ENCODE measurements around the gene ASCC3. TPM values are rescaled to one million over a fixed set of nuclear protein-coding genes. Genes with fewer than 3 reads are reported as not detected.
A peak's percentile ranks its signal among the peaks of the same experiment; 100 is the strongest.

The ASCC3 gene
- polyA plus RNA-seq, 1 donor from 2014 or later = 30.3 TPM

DNA sequence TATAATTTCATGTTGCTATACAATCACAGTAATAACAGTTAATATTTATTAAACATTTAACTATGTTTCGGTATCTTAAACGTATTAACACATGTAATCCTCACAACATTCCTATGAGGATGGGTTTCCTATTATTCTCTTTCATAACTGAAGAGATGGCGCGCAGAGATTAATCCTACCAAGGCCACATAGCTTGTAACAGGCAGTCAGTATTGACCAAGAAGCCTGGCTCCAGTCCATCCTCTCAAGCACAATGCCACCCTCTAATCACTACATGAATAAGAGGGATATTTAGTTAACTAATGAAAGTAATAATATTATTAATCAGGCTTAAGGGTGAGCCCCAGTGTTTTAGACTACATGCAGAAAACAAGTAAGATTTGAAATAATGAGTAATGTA lies 266.7 kb downstream of the ASCC3 start:
- Mint-ChIP-seq H3K27ac (no peak overlapping the region), H3K9me3 (peaks cover 0 to 1% (median 0%) of the 10 kb centered on the region in 3 donors), H3K4me1 (no peaks in the 10 kb centered on the region), H3K27me3 (no peaks in the 10 kb centered on the region), H3K36me3 (peaks cover 14% of the 10 kb centered on the region), H3K4me3 (no peak overlapping the region)

DNA sequence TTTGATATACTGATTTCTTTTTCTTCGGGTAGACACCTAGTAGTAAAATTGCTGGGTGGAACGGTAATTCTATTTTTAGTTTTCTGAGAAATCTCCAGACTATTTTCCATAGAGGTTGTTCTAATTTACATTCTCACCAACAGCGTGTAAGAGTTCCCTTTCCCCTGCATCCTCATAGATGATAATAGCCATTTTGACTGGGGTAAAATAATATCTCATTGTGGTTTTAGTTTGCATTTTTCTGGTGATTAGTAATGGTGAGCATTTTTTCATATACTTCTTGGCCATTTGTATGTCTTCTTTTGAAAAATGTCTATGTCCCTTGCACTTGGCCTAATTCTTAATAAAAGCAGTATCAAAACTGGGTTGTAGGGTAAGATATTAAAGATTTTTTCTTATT lies 267.5 kb downstream of the ASCC3 start:
- Mint-ChIP-seq H3K4me3 (no peak overlapping the region), H3K4me1 (no peaks in the 10 kb centered on the region), H3K27me3 (no peaks in the 10 kb centered on the region), H3K9me3 (peaks cover 0 to 1% (median 0%) of the 10 kb centered on the region in 3 donors), H3K27ac (no peak overlapping the region), H3K36me3 (peaks cover 14% of the 10 kb centered on the region)

DNA sequence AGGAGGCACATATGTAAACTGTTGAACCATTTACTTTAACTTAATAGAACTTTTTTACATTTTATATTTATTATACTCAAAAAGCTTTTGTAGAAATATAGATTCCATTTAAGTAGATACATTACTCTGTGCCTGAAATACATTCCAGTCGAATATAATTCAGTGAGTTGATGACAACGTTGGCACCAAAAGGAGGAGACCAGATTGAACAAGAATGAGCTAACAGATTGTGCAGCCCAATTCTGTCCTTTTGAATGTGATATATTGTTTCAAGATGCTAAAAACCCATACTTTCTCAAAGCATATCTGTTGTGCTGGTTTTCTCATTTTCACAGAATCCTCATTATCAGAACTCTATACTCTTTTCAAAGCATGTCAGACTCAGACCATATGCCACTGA lies 269.0 kb downstream of the ASCC3 start:
- no peaks in the 10 kb centered on the region for H3K27me3 Mint-ChIP-seq
- H3K36me3 Mint-ChIP-seq = peaks cover 11% of the 10 kb centered on the region
- no peaks in the 10 kb centered on the region for H3K4me1 Mint-ChIP-seq

GRCh38 chr6:100599088-100599770 lies 281.9 kb downstream of the ASCC3 start:
- Mint-ChIP-seq H3K4me3 (no peak overlapping the region), H3K4me1 (no peaks in the 10 kb centered on the region), H3K9me3 (no peaks in the 10 kb centered on the region), H3K27ac (no peak overlapping the region), H3K36me3 (peaks cover 12% of the 10 kb centered on the region), H3K27me3 (no peaks in the 10 kb centered on the region)

More for the DNA sequence above, 269.0 kb downstream of the ASCC3 start:
- Mint-ChIP-seq H3K27ac (no peak overlapping the region), H3K9me3 (peaks cover 0 to 1% (median 0%) of the 10 kb centered on the region in 3 donors), H3K4me3 (no peak overlapping the region)

DNA sequence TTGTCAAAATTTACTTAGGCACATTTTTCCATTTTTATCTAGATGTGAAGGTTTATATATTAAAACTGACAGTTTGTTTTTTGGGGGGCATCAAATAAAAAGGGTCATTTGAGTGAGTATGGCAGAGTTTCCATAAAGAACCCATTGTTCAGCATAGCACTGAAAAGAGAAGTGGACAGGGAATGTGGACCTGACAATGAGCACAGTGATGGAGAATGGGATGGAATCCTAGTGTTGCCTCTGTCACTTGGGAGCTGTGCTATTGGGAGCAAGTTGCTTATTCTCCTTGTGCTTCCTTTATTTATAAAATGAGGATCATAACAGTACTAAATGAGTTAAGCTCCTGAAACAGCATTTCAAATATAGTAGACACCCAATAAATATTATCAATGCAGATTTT lies 285.7 kb downstream of the ASCC3 start:
- no peaks in the 10 kb centered on the region for H3K4me1 Mint-ChIP-seq
- H3K27ac Mint-ChIP-seq = no peak overlapping the region
- H3K9me3 Mint-ChIP-seq = no peaks in the 10 kb centered on the region
- H3K36me3 Mint-ChIP-seq = peaks cover 5% of the 10 kb centered on the region
- no peak overlapping the region for H3K4me3 Mint-ChIP-seq
- H3K27me3 Mint-ChIP-seq = no peaks in the 10 kb centered on the region

DNA sequence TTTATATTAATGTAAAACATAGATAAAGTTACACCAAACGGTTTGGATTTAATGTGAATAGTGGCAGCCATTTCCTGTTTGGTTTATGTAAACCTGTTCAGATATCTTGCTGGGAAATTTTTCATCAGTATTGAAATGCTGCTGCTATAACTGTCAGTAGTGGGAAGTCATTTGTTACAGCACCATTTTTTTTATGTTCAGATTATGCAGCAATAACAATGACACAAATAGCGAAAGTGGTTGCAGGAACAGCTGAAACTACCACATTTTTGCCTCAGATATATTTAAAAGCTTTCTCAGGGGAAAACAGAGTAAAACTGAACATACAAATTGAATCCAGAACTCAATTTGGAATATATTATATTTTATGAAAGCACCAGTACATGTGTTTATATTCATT lies 287.6 kb downstream of the ASCC3 start:
- Mint-ChIP-seq H3K27ac (no peak overlapping the region), H3K4me1 (no peaks in the 10 kb centered on the region), H3K36me3 (peaks cover 11% of the 10 kb centered on the region), H3K4me3 (no peak overlapping the region), H3K9me3 (no peaks in the 10 kb centered on the region), H3K27me3 (no peaks in the 10 kb centered on the region)

GRCh38 chr6:100592929-100593328 lies 288.2 kb downstream of the ASCC3 start:
- no peak overlapping the region for H3K27ac Mint-ChIP-seq
- no peaks in the 10 kb centered on the region for H3K9me3 Mint-ChIP-seq
- no peaks in the 10 kb centered on the region for H3K27me3 Mint-ChIP-seq
- no peak overlapping the region for H3K4me3 Mint-ChIP-seq
- H3K36me3 Mint-ChIP-seq = peaks cover 12% of the 10 kb centered on the region
- H3K4me1 Mint-ChIP-seq = no peaks in the 10 kb centered on the region

DNA sequence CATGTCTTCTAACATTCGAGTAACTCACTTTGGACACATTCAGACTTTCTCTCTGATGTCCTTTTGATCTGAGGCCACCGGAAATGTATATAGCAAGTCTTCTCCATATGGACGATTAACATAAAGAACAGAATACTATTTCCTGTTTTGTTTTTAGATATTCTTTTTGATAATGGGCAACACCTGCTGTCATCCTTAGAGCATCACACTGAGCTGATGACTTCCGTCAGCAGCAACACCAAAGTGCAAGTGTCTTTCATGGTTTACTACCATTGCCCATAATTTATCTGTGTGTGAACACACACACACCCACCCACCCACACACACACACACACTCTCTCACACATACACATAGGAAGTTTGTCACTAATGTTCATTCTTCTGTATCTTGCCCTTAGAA lies 303.7 kb downstream of the ASCC3 start:
- Mint-ChIP-seq H3K4me1 (peaks cover 0 to 3% (median 0%) of the 10 kb centered on the region in 3 donors), H3K36me3 (peaks cover 10% of the 10 kb centered on the region), H3K4me3 (no peak overlapping the region), H3K9me3 (peaks cover 0 to 2% (median 0%) of the 10 kb centered on the region in 3 donors), H3K27me3 (no peaks in the 10 kb centered on the region), H3K27ac (no peak overlapping the region)

DNA sequence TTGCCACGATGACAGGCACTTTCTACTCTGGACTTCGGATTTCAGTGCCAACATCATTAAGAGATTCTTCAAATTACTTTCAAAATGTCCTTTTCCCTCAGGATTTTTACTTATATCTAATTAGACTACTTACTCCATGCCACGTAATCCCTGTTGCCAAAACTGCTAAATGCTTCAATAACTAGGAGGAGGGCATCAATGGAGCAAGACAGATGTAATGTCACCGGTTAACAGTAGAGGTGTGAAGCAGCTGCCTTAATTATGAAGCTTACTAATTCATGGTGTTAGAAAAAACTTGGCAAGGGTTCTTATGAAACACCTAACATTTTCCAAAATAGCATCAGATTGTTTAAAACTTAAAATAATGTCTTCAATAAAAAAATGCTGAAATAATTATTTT lies 305.2 kb downstream of the ASCC3 start:
- H3K36me3 Mint-ChIP-seq = peaks cover 13% of the 10 kb centered on the region
- H3K4me1 Mint-ChIP-seq = peaks cover 0 to 3% (median 0%) of the 10 kb centered on the region in 3 donors
- no peak overlapping the region for H3K27ac Mint-ChIP-seq
- H3K4me3 Mint-ChIP-seq = no peak overlapping the region
- peaks cover 0 to 2% (median 0%) of the 10 kb centered on the region in 3 donors for H3K9me3 Mint-ChIP-seq
- no peaks in the 10 kb centered on the region for H3K27me3 Mint-ChIP-seq

DNA sequence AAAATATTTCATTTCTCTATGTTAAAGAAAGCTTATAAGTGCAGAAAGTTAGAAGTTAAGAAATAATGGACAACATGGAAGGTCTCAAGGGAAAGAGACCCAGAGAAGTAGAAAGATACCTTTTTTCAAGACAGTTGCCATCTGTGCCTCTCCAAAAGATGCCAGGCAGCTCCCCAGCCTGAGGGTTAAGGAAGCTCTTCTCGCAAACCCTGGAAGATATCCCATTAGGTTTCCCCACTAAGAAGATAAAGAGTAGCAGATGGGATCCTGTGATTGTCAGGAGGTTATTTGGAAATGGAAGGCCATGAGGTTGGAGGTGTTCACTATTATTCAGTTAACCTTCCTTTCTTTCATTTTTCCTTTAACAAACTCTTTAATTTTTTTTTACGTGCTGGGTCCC lies 306.3 kb downstream of the ASCC3 start:
- peaks cover 0 to 2% (median 2%) of the 10 kb centered on the region in 3 donors for H3K9me3 Mint-ChIP-seq
- H3K27ac Mint-ChIP-seq = no peak overlapping the region
- no peaks in the 10 kb centered on the region for H3K27me3 Mint-ChIP-seq
- peaks cover 0 to 3% (median 0%) of the 10 kb centered on the region in 3 donors for H3K4me1 Mint-ChIP-seq
- no peak overlapping the region for H3K4me3 Mint-ChIP-seq
- peaks cover 21% of the 10 kb centered on the region for H3K36me3 Mint-ChIP-seq

GRCh38 chr6:100573166-100573565 lies 308.0 kb downstream of the ASCC3 start:
- Mint-ChIP-seq H3K27ac (no peak overlapping the region), H3K4me3 (no peak overlapping the region), H3K36me3 (peaks cover 19% of the 10 kb centered on the region), H3K4me1 (peaks cover 0 to 3% (median 0%) of the 10 kb centered on the region in 3 donors), H3K27me3 (no peaks in the 10 kb centered on the region), H3K9me3 (peaks cover 0 to 2% (median 0%) of the 10 kb centered on the region in 3 donors)

DNA sequence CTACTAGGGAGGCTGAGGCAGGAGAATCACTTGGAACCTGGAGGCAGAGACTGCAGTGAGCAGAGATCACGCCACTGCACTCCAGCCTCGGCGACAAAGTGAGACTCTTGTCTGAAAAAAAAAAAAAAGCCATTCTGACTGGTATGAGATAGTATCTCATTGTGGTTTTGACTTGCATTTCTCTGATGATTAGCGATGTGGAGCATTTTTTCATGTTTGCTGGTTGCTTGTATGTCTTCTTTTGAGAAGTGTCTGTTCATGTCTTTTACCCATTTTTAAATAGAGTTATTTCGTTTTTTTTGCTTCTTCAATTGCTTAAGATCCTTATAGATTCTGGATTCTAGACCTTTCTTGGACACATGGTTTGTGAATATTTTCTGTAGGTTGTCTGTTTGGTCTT lies 312.9 kb downstream of the ASCC3 start:
- Mint-ChIP-seq H3K27me3 (no peaks in the 10 kb centered on the region), H3K4me3 (peak overlapping the region in 1 of 4 donors; percentile 33), H3K27ac (no peak overlapping the region), H3K9me3 (peaks cover 0 to 2% (median 0%) of the 10 kb centered on the region in 3 donors), H3K4me1 (peaks cover 0 to 3% (median 0%) of the 10 kb centered on the region in 3 donors), H3K36me3 (peaks cover 21% of the 10 kb centered on the region)

DNA sequence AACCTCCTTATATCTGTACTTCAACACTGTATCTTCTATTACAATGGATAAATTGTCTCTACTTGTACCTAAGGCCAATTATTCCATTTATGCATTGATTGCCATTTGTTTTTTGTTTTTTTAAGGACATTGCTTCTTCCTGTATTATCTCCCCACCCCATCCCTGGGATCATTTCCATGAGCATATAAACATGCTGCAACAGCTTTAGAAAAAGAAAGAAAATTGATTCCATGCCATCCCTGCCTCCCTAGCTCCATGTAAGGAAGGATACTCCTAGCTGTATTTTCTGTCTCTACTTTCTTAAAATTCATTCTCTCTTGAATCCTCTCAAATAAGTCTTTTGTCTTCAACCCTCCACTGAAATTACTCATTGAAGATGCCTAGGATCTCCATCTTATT lies 314.6 kb downstream of the ASCC3 start:
- peaks cover 18% of the 10 kb centered on the region for H3K36me3 Mint-ChIP-seq
- no peak overlapping the region for H3K27ac Mint-ChIP-seq

GRCh38 chr6:100565439-100566104 lies 315.6 kb downstream of the ASCC3 start:
- Mint-ChIP-seq H3K4me3 (no peak overlapping the region), H3K4me1 (no peaks in the 10 kb centered on the region), H3K36me3 (peaks cover 11% of the 10 kb centered on the region), H3K9me3 (peaks cover 0 to 2% (median 0%) of the 10 kb centered on the region in 3 donors), H3K27ac (no peak overlapping the region), H3K27me3 (no peaks in the 10 kb centered on the region)

More for the DNA sequence above, 314.6 kb downstream of the ASCC3 start:
- no peak overlapping the region for H3K4me3 Mint-ChIP-seq
- no peaks in the 10 kb centered on the region for H3K4me1 Mint-ChIP-seq
- peaks cover 0 to 2% (median 0%) of the 10 kb centered on the region in 3 donors for H3K9me3 Mint-ChIP-seq
- no peaks in the 10 kb centered on the region for H3K27me3 Mint-ChIP-seq

DNA sequence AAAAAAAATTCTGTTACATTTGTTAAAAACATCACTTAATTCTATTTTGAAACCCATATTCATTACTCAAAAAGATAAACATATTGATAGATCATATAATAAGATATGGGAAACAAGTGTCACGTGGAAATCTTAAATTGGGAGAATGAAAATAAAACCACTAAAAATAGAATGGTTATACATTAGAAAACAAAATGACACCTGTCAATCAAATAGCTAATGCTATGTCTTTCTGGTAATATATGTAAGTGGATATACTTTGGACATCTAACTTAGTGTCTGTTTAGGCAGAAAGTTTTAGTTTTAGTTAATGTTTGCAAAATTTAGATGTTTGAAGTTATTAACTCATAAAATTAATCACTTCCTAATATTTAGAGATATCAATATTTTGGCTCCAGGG lies 321.3 kb downstream of the ASCC3 start:
- Mint-ChIP-seq H3K9me3 (no peaks in the 10 kb centered on the region), H3K4me3 (no peak overlapping the region), H3K4me1 (no peaks in the 10 kb centered on the region), H3K27me3 (no peaks in the 10 kb centered on the region), H3K27ac (no peak overlapping the region), H3K36me3 (peaks cover 5% of the 10 kb centered on the region)

GRCh38 chr6:100554228-100554627 lies 326.9 kb downstream of the ASCC3 start:
- no peaks in the 10 kb centered on the region for H3K9me3 Mint-ChIP-seq
- H3K4me1 Mint-ChIP-seq = peaks cover 0 to 2% (median 0%) of the 10 kb centered on the region in 3 donors
- H3K36me3 Mint-ChIP-seq = peaks cover 9% of the 10 kb centered on the region
- H3K27ac Mint-ChIP-seq = no peak overlapping the region
- no peaks in the 10 kb centered on the region for H3K27me3 Mint-ChIP-seq
- no peak overlapping the region for H3K4me3 Mint-ChIP-seq
